HCT116 (cell line): Measurements from ENCODE around the gene HNF4A.

Source experiments
- EZH2 ChIP-seq: fragments of 200-600 bp; sonication (generic); IDR thresholded peaks from 2 replicates; pipeline ENCODE4 v1.6.1; 2017; ENCODE audit warnings: antibody characterized with exemption, mixed run types
- EZH2phosphoT487 ChIP-seq: fragments of 200-600 bp; IDR thresholded peaks from 2 replicates; pipeline ENCODE4 v1.6.1; 2018; ENCODE audit warnings: antibody characterized with exemption, borderline replicate concordance
- POLR2A ChIP-seq: IDR thresholded peaks from 2 replicates; pipeline ENCODE4 v1.7.0; 2011; ENCODE audit warnings: borderline replicate concordance; ENCODE audit not compliant: insufficient read depth, insufficient read length; ENCODE audit errors: extremely low read depth
- YY1 ChIP-seq: IDR thresholded peaks from 2 replicates; pipeline ENCODE4 v1.6.1; 2011; ENCODE audit warnings: low read length, low read depth, moderate library complexity, mild to moderate bottlenecking; ENCODE audit not compliant: insufficient replicate concordance; ENCODE audit errors: extremely low read depth
- ZNF274 ChIP-seq: fragments of 200-500 bp; sonication (Bioruptor generic); IDR thresholded peaks from 2 replicates; pipeline ENCODE4 v1.6.1; 2014; ENCODE audit warnings: mild to moderate bottlenecking, low read depth, low read length, inconsistent platforms

GRCh38 chr20:44431118-44431501 is 75.6 kb downstream of the HNF4A start:
- TF ChIP-seq EZH2phosphoT487 (no peak), POLR2A (no peak), YY1 (no peak), EZH2 (no peak), ZNF274 (no peak)
